Activated T-helper 17 cell treated with anti-CD3 and anti-CD28 coated beads, Interleukin-2, amount 50 U/mL, for 72 hours (primary cell): ENCODE data around the gene GCK. TPM values are rescaled to one million over a fixed set of nuclear protein-coding genes. Genes with fewer than 3 reads are reported as not detected.

Experiments
- ATAC-seq: fragments of 150-1000 bp; cut with Tn5 transposase; replicated peaks from 2 replicates; pipeline ENCODE4 v1.10.0; 2021; ENCODE audit warnings: mild to moderate bottlenecking, moderate library complexity
- H3K27ac Mint-ChIP-seq: one replicate; pipeline ENCODE4 v1.8.0; 2022; ENCODE audit warnings: mixed read lengths
- H3K27me3 Mint-ChIP-seq: one replicate; pipeline ENCODE4 v1.8.0; 2022; ENCODE audit warnings: mixed read lengths
- H3K36me3 Mint-ChIP-seq: one replicate; pipeline ENCODE4 v1.8.0; 2022; ENCODE audit warnings: low read depth, mild to moderate bottlenecking, mixed read lengths
- H3K4me1 Mint-ChIP-seq: one replicate; pipeline ENCODE4 v1.8.0; 2022; ENCODE audit warnings: mixed read lengths
- H3K4me3 Mint-ChIP-seq: one replicate; pipeline ENCODE4 v1.8.0; 2022; ENCODE audit warnings: mild to moderate bottlenecking, mixed read lengths
- H3K9me3 Mint-ChIP-seq: one replicate; pipeline ENCODE4 v1.8.0; 2022; ENCODE audit warnings: mixed read lengths
- total RNA-seq, 2 donors: library from RNA; stranded (reverse); gene quantifications; one replicate each; pipeline ENCODE4 v1.2.3, GENCODE V29; 2022

The GCK gene
- total RNA-seq, 2 donors from 2014 or later: 0.58 to 1.2 TPM

- no peak overlapping the region for H3K4me3 Mint-ChIP-seq
- H3K9me3 Mint-ChIP-seq: no peaks in the 10 kb centered on the region
- ATAC-seq: no peak
- H3K36me3 Mint-ChIP-seq: peaks cover 17% of the 10 kb centered on the region
- no peaks in the 10 kb centered on the region for H3K27me3 Mint-ChIP-seq
- H3K4me1 Mint-ChIP-seq: no peaks in the 10 kb centered on the region
- H3K27ac Mint-ChIP-seq: no peak overlapping the region
Observed at GRCh38 chr7:44217223-44217714, 28.0 kb upstream of the GCK start.

- H3K27ac Mint-ChIP-seq: no peak overlapping the region
- no peaks in the 10 kb centered on the region for H3K4me1 Mint-ChIP-seq
- peaks cover 23% of the 10 kb centered on the region for H3K36me3 Mint-ChIP-seq
- H3K9me3 Mint-ChIP-seq: no peaks in the 10 kb centered on the region
- no peak overlapping the region for H3K4me3 Mint-ChIP-seq
- no peak for ATAC-seq
- H3K27me3 Mint-ChIP-seq: no peaks in the 10 kb centered on the region
Observed at GRCh38 chr7:44216521-44217222, 27.4 kb upstream of the GCK start.

GRCh38 chr7:44216019-44216418 is 26.8 kb upstream of the GCK start:
- ATAC-seq: no peak
- H3K27me3 Mint-ChIP-seq: no peaks in the 10 kb centered on the region
- H3K4me1 Mint-ChIP-seq: no peaks in the 10 kb centered on the region
- no peaks in the 10 kb centered on the region for H3K9me3 Mint-ChIP-seq
- peaks cover 30% of the 10 kb centered on the region for H3K36me3 Mint-ChIP-seq
- no peak overlapping the region for H3K4me3 Mint-ChIP-seq
- no peak overlapping the region for H3K27ac Mint-ChIP-seq

- Mint-ChIP-seq H3K27me3 (no peaks in the 10 kb centered on the region), H3K27ac (no peak overlapping the region), H3K36me3 (peaks cover 35% of the 10 kb centered on the region), H3K4me1 (no peaks in the 10 kb centered on the region), H3K9me3 (no peaks in the 10 kb centered on the region), H3K4me3 (no peak overlapping the region)
- no peak for ATAC-seq
Observed at GRCh38 chr7:44215531-44215930, 26.3 kb upstream of the GCK start.

- Mint-ChIP-seq H3K27ac (no peak overlapping the region), H3K4me1 (no peaks in the 10 kb centered on the region), H3K4me3 (no peak overlapping the region), H3K27me3 (no peaks in the 10 kb centered on the region), H3K36me3 (peaks cover 50% of the 10 kb centered on the region), H3K9me3 (no peaks in the 10 kb centered on the region)
- ATAC-seq: no peak
Observed at GRCh38 chr7:44213877-44214388, 24.7 kb upstream of the GCK start.

GRCh38 chr7:44213206-44213876 is 24.1 kb upstream of the GCK start:
- Mint-ChIP-seq H3K4me1 (no peaks in the 10 kb centered on the region), H3K4me3 (no peak overlapping the region), H3K9me3 (no peaks in the 10 kb centered on the region), H3K27me3 (no peaks in the 10 kb centered on the region), H3K36me3 (peaks cover 56% of the 10 kb centered on the region), H3K27ac (no peak overlapping the region)
- no peak for ATAC-seq

GRCh38 chr7:44212581-44213184 is 23.4 kb upstream of the GCK start:
- Mint-ChIP-seq H3K4me1 (no peaks in the 10 kb centered on the region), H3K36me3 (peaks cover 62% of the 10 kb centered on the region), H3K4me3 (no peak overlapping the region), H3K27me3 (no peaks in the 10 kb centered on the region), H3K9me3 (no peaks in the 10 kb centered on the region), H3K27ac (peak overlapping the region; percentile 9)
- no peak for ATAC-seq

GRCh38 chr7:44212018-44212417 is 22.8 kb upstream of the GCK start:
- H3K4me3 Mint-ChIP-seq: no peak overlapping the region
- H3K27me3 Mint-ChIP-seq: no peaks in the 10 kb centered on the region
- peak overlapping the region; percentile 9 for H3K27ac Mint-ChIP-seq
- H3K9me3 Mint-ChIP-seq: no peaks in the 10 kb centered on the region
- peaks cover 69% of the 10 kb centered on the region for H3K36me3 Mint-ChIP-seq
- no peaks in the 10 kb centered on the region for H3K4me1 Mint-ChIP-seq
- ATAC-seq: no peak

GRCh38 chr7:44211126-44211675 is 22.0 kb upstream of the GCK start:
- Mint-ChIP-seq H3K4me3 (no peak overlapping the region), H3K9me3 (no peaks in the 10 kb centered on the region), H3K4me1 (no peaks in the 10 kb centered on the region), H3K27ac (peak overlapping the region; percentile 9), H3K36me3 (peaks cover 77% of the 10 kb centered on the region), H3K27me3 (no peaks in the 10 kb centered on the region)
- no peak for ATAC-seq

GRCh38 chr7:44210107-44210506 is 20.9 kb upstream of the GCK start:
- H3K36me3 Mint-ChIP-seq: peaks cover 88% of the 10 kb centered on the region
- H3K9me3 Mint-ChIP-seq: no peaks in the 10 kb centered on the region
- no peak overlapping the region for H3K27ac Mint-ChIP-seq

GRCh38 chr7:44208085-44208484 is 18.8 kb upstream of the GCK start:
- ATAC-seq: no peak
- H3K4me1 Mint-ChIP-seq: peaks cover 13% of the 10 kb centered on the region
- H3K9me3 Mint-ChIP-seq: no peaks in the 10 kb centered on the region
- H3K27ac Mint-ChIP-seq: no peak overlapping the region
- H3K27me3 Mint-ChIP-seq: no peaks in the 10 kb centered on the region
- H3K36me3 Mint-ChIP-seq: peaks cover 95% of the 10 kb centered on the region
- no peak overlapping the region for H3K4me3 Mint-ChIP-seq

More at GRCh38 chr7:44210107-44210506, 20.9 kb upstream of the GCK start:
- no peak for ATAC-seq
- Mint-ChIP-seq H3K27me3 (no peaks in the 10 kb centered on the region), H3K4me1 (peaks cover 5% of the 10 kb centered on the region), H3K4me3 (no peak overlapping the region)

- Mint-ChIP-seq H3K27ac (no peak overlapping the region), H3K4me1 (peaks cover 26% of the 10 kb centered on the region), H3K9me3 (no peaks in the 10 kb centered on the region), H3K36me3 (peaks cover 75% of the 10 kb centered on the region), H3K4me3 (no peak overlapping the region), H3K27me3 (no peaks in the 10 kb centered on the region)
- no peak for ATAC-seq
Observed at GRCh38 chr7:44206008-44206407, 16.8 kb upstream of the GCK start.

- no peaks in the 10 kb centered on the region for H3K9me3 Mint-ChIP-seq
- no peak for ATAC-seq
- H3K27ac Mint-ChIP-seq: peak overlapping the region; percentile 68
- H3K36me3 Mint-ChIP-seq: peaks cover 34% of the 10 kb centered on the region
- peaks cover 26% of the 10 kb centered on the region for H3K4me1 Mint-ChIP-seq
- no peaks in the 10 kb centered on the region for H3K27me3 Mint-ChIP-seq
- H3K4me3 Mint-ChIP-seq: peak overlapping the region; percentile 81
Observed at GRCh38 chr7:44201813-44202212, 12.6 kb upstream of the GCK start.

GRCh38 chr7:44200699-44201461 is 11.6 kb upstream of the GCK start, which contains the start of gene YKT6:
Gene YKT6 (plus strand): TSS chr7:44200978. CDS start chr7:44201136, 158 bp downstream.
- peak within 1 kb of the TSS; percentile 81 for H3K4me3 Mint-ChIP-seq

More at GRCh38 chr7:44200699-44201461, 11.6 kb upstream of the GCK start, which contains the start of gene YKT6:
- peak; percentile 100 for ATAC-seq
- Mint-ChIP-seq H3K9me3 (no peaks in the 10 kb centered on the region), H3K27me3 (peaks cover 3% of the 10 kb centered on the region), H3K4me1 (peaks cover 26% of the 10 kb centered on the region), H3K36me3 (peaks cover 25% of the 10 kb centered on the region), H3K27ac (peak within 1 kb of the TSS; percentile 68)
